Measurements from ENCODE around the gene MAFB. TPM values are rescaled to one million over a fixed set of nuclear protein-coding genes. Genes with fewer than 3 reads are reported as not detected.

MAFB gene
- total and polyA plus RNA-seq, 9 of the 15 experiments (the other 6 are each of a cell fraction or from before 2014, with no cell fraction given) = 0.04 TPM; not detected in 8

DNA sequence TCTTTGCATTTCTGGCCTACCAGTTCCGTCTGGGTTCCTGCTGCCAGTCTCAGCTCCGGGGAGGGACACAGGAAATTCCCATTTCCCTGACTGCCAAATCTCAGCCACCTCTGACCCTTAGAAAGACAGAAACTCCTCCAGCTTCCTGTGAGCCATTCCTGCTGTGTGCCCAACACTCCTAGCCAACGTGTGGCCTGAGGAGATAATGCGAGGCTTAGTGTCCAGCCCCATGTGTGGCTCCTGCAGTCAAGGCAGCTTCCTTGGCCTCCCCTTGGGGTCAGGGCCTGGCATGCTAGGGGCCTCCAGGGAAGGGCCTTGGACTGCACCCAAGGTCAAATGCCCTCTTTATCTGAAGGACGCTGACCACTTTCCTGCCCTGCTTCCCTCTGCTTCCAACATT lies 45.1 kb downstream of the MAFB start:
- no peak for ATAC-seq
- no TSS peak for BruUV-seq (replicated peaks)
- no peaks in the 10 kb centered on the region for H3K9me1 ChIP-seq (ENCODE audit: control insufficient read depth, insufficient read depth, low read length)
- in situ Hi-C loops (cut with MboI) = no loop called here
- H3K9me3 ChIP-seq (replicated peaks; ENCODE audit: control insufficient read depth, insufficient read depth, low read depth, low read length) = no peaks in the 10 kb centered on the region
- no peak for DNase-seq (ENCODE audit: extremely low read depth in 1 of 4, low spot score in 3 of 4)
- no peak overlapping the region for H3K9ac ChIP-seq (ENCODE audit: insufficient read depth in 1 of 2, low read depth in 2 of 2, low read length in 2 of 2)
- H3K79me2 ChIP-seq (ENCODE audit: control insufficient read depth, insufficient read depth, low read length) = no peaks in the 10 kb centered on the region
- CTCF ChIA-PET (ENCODE audit: low intra/inter-chr PET ratio) = no interaction called here
- H3K4me1 ChIP-seq (replicated peaks in 1 of 2; ENCODE audit: control insufficient read depth in 2 of 2, insufficient read depth in 2 of 2, low read length in 2 of 2) = no peaks in the 10 kb centered on the region
- no peaks in the 10 kb centered on the region for H3K36me3 ChIP-seq (ENCODE audit: control insufficient read depth, insufficient read depth, low read length)
- H3K27ac ChIP-seq (ENCODE audit: extremely low read depth, low read depth, low read length) = no peak overlapping the region
- POLR2A ChIA-PET = interaction anchor here (0.5 kb wide), 1 partner anchor 1948 kb away, joined by 3 read pairs; no protein-coding TSS in a partner anchor
- H3K27me3 ChIP-seq (ENCODE audit: control insufficient read depth in 2 of 2, insufficient read depth in 2 of 2, low read length in 2 of 2) = peaks cover 0 to 19% of the 10 kb centered on the region in 2 experiments; a peak in 2 of 5 replicates
- no peak for FAIRE-seq
- H3K4me3 ChIP-seq = no peak overlapping the region
- no peak overlapping the region for H3K4me2 ChIP-seq (ENCODE audit: insufficient read depth, low read length)
- no peaks in the 10 kb centered on the region; the same call in 1 of the 2 replicates for H4K20me1 ChIP-seq (replicated peaks; ENCODE audit: control insufficient read depth, insufficient read depth, low read length)
- WGBS (ENCODE audit: insufficient coverage, low coverage, missing lambda C conversion rate) = 0% methylated on average over 5 of the region's 5 CpGs
- intact Hi-C loops (cut with micrococcal nuclease) = no loop called here
- H2AFZ ChIP-seq (ENCODE audit: low read depth, low read length) = no peak overlapping the region
- TF ChIP-seq, protein P1, sequence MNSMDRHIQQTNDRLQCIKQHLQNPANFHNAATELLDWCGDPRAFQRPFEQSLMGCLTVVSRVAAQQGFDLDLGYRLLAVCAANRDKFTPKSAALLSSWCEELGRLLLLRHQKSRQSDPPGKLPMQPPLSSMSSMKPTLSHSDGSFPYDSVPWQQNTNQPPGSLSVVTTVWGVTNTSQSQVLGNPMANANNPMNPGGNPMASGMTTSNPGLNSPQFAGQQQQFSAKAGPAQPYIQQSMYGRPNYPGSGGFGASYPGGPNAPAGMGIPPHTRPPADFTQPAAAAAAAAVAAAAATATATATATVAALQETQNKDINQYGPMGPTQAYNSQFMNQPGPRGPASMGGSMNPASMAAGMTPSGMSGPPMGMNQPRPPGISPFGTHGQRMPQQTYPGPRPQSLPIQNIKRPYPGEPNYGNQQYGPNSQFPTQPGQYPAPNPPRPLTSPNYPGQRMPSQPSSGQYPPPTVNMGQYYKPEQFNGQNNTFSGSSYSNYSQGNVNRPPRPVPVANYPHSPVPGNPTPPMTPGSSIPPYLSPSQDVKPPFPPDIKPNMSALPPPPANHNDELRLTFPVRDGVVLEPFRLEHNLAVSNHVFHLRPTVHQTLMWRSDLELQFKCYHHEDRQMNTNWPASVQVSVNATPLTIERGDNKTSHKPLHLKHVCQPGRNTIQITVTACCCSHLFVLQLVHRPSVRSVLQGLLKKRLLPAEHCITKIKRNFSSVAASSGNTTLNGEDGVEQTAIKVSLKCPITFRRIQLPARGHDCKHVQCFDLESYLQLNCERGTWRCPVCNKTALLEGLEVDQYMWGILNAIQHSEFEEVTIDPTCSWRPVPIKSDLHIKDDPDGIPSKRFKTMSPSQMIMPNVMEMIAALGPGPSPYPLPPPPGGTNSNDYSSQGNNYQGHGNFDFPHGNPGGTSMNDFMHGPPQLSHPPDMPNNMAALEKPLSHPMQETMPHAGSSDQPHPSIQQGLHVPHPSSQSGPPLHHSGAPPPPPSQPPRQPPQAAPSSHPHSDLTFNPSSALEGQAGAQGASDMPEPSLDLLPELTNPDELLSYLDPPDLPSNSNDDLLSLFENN (IDR thresholded peaks at IDR 0.05; ENCODE audit: low read depth in 2 of 2, low read length in 2 of 2) = no peak
- TF ChIP-seq SPI1 (IDR thresholded peaks at IDR 0.05; ENCODE audit: borderline replicate concordance, low read depth, low read length) = no peak
- no peak for TF ChIP-seq TCFL5 (CRISPR knock-in tag; conservative IDR thresholded peaks at IDR 0.05)
- TF ChIP-seq, protein P2, sequence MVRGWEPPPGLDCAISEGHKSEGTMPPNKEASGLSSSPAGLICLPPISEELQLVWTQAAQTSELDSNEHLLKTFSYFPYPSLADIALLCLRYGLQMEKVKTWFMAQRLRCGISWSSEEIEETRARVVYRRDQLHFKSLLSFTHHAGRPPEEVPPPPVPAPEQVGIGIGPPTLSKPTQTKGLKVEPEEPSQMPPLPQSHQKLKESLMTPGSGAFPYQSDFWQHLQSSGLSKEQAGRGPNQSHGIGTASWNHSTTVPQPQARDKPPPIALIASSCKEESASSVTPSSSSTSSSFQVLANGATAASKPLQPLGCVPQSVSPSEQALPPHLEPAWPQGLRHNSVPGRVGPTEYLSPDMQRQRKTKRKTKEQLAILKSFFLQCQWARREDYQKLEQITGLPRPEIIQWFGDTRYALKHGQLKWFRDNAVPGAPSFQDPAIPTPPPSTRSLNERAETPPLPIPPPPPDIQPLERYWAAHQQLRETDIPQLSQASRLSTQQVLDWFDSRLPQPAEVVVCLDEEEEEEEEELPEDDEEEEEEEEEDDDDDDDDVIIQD (CRISPR knock-in tag; IDR thresholded peaks at IDR 0.05) = no peak
- no peak for TF ChIP-seq AFF4 (CRISPR knock-in tag; IDR thresholded peaks at IDR 0.05)
- no peak for TF ChIP-seq TRIM25 (IDR thresholded peaks at IDR 0.05; ENCODE audit: borderline replicate concordance)
- no peak for TF ChIP-seq SETDB1 (IDR thresholded peaks at IDR 0.05; ENCODE audit: low read length)
- TF ChIP-seq HNRNPH1 (optimal IDR thresholded peaks at IDR 0.05; ENCODE audit: low read depth, low read length) = no peak
- no peak for TF ChIP-seq CEBPB (tag; IDR thresholded peaks at IDR 0.05)
